OCI-LY1 (cell line): Measurements from ENCODE around the gene SLK.

Experiments
- H2AFZ ChIP-seq: fragments of 200-600 bp; sonication (generic), shearing (Covaris generic); 2 replicates; pipeline ENCODE4 v1.6.0; 2014; ENCODE audit warnings: antibody characterized with exemption, mild to moderate bottlenecking, low read length
- H3F3A ChIP-seq: fragments of 200-600 bp; sonication (generic), shearing (Covaris generic); 2 replicates; pipeline ENCODE4 v1.6.0; 2014; ENCODE audit warnings: mild to moderate bottlenecking, antibody characterized with exemption, low read length, moderate library complexity; ENCODE audit not compliant: insufficient read depth
- H3K27ac ChIP-seq: fragments of 200-600 bp; sonication (generic); 2 replicates; pipeline ENCODE4 v1.5.1; 2014; ENCODE audit warnings: low read length, mixed run types, mild to moderate bottlenecking, low read depth; ENCODE audit not compliant: poor library complexity, severe bottlenecking
- H3K27me3 ChIP-seq: fragments of 200-600 bp; sonication (generic); 2 replicates; pipeline ENCODE4 v1.6.0; 2014; ENCODE audit warnings: antibody characterized with exemption, mild to moderate bottlenecking, low read length, moderate library complexity; ENCODE audit not compliant: insufficient read depth
- H3K36me3 ChIP-seq: fragments of 200-600 bp; sonication (generic); 2 replicates; pipeline ENCODE4 v1.6.1; 2014; ENCODE audit warnings: mild to moderate bottlenecking, antibody characterized with exemption, low read length, moderate library complexity, mixed read lengths; ENCODE audit not compliant: insufficient read depth
- H3K4me1 ChIP-seq: fragments of 200-600 bp; sonication (generic); 2 replicates; pipeline ENCODE4 v1.5.1; 2014; ENCODE audit warnings: mild to moderate bottlenecking, low read length, moderate library complexity; ENCODE audit not compliant: insufficient read depth, severe bottlenecking
- H3K4me2 ChIP-seq: fragments of 200-600 bp; sonication (generic), shearing (Covaris generic); 2 replicates; pipeline ENCODE4 v1.6.1; 2014; ENCODE audit warnings: low read length
- H3K4me3 ChIP-seq: fragments of 200-600 bp; sonication (generic); 2 replicates; pipeline ENCODE4 v1.5.1; 2014; ENCODE audit warnings: low read length, low read depth, mild to moderate bottlenecking, mixed read lengths; ENCODE audit not compliant: poor library complexity, severe bottlenecking
- H3K79me2 ChIP-seq: fragments of 200-600 bp; shearing (Covaris generic); 2 replicates; pipeline ENCODE4 v1.6.1; 2016; ENCODE audit warnings: mixed run types, low read length, mixed read lengths; ENCODE audit not compliant: insufficient read depth
- H3K9ac ChIP-seq: fragments of 200-600 bp; sonication (generic), shearing (Covaris generic); 2 replicates; pipeline ENCODE4 v1.6.1; 2014; ENCODE audit warnings: mild to moderate bottlenecking, low read length, mixed read lengths
- H3K9me2 ChIP-seq: fragments of 200-600 bp; sonication (generic), shearing (Covaris generic); 2 replicates; pipeline ENCODE4 v1.6.1; 2014; ENCODE audit warnings: low read depth, mild to moderate bottlenecking, low read length, mixed read lengths
- H3K9me3 ChIP-seq: fragments of 200-600 bp; shearing (Covaris generic); 2 replicates; pipeline ENCODE4 v1.6.1; 2014; ENCODE audit warnings: low read length, mixed read lengths
- H4K20me1 ChIP-seq: fragments of 200-600 bp; sonication (generic), shearing (Covaris generic); 2 replicates; pipeline ENCODE4 v1.6.0; 2016; ENCODE audit warnings: mild to moderate bottlenecking, low read length; ENCODE audit not compliant: insufficient read depth
- EZH2 ChIP-seq: fragments of 200-600 bp; sonication (generic), shearing (Covaris generic); IDR thresholded peaks from 2 replicates; pipeline ENCODE4 v1.8.0; 2017; ENCODE audit warnings: borderline replicate concordance, mixed run types, mild to moderate bottlenecking, antibody characterized with exemption, low read length, moderate library complexity, mixed read lengths
- TF ChIP-seq, protein P1 (sequence below): fragments of 200-600 bp; sonication (generic), shearing (Covaris generic); IDR thresholded peaks from 2 replicates; pipeline ENCODE4 v1.5.1; 2017; ENCODE audit warnings: mild to moderate bottlenecking, antibody characterized with exemption, low read length, moderate library complexity, mixed read lengths

SLK gene

GRCh38 chr10:104077247-104077646 is 110.3 kb downstream of the SLK start:
- TF ChIP-seq, protein P1, sequence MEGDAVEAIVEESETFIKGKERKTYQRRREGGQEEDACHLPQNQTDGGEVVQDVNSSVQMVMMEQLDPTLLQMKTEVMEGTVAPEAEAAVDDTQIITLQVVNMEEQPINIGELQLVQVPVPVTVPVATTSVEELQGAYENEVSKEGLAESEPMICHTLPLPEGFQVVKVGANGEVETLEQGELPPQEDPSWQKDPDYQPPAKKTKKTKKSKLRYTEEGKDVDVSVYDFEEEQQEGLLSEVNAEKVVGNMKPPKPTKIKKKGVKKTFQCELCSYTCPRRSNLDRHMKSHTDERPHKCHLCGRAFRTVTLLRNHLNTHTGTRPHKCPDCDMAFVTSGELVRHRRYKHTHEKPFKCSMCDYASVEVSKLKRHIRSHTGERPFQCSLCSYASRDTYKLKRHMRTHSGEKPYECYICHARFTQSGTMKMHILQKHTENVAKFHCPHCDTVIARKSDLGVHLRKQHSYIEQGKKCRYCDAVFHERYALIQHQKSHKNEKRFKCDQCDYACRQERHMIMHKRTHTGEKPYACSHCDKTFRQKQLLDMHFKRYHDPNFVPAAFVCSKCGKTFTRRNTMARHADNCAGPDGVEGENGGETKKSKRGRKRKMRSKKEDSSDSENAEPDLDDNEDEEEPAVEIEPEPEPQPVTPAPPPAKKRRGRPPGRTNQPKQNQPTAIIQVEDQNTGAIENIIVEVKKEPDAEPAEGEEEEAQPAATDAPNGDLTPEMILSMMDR = no peak
- no peak for TF ChIP-seq EZH2

DNA sequence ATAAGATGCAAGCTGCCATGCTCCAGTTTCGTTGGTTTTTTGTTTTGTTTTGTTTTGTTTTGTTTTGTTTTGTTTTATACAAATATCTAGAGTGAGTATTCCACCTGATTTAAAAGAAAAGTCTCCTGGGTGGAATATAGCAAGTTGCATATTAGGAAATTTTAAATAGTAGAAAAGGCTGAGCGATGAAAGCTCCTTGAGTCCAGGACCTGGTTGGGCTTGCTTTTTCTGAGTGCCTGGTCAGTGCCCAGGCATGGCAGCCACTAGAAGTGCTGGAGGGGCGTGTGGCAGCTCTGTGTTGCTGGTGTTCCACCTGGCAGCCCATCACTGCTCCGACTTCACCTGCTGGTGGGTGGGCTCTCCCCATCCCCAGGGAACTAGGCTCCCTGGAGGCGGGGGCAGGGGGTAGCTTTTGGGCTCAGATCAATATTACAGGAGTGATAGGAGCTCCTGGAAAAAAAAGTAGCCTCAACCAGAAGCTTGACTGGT is 110.8 kb downstream of the SLK start:
- H4K20me1 ChIP-seq = no peaks in the 10 kb centered on the region
- TF ChIP-seq EZH2 = no peak
- TF ChIP-seq, protein P1 = no peak
- no peaks in the 10 kb centered on the region for H3K9me3 ChIP-seq
- H3F3A ChIP-seq = no peaks in the 10 kb centered on the region
- no peaks in the 10 kb centered on the region for H3K9me2 ChIP-seq
- H3K4me2 ChIP-seq = no peak overlapping the region
- no peak overlapping the region for H3K27ac ChIP-seq
- H3K79me2 ChIP-seq = no peaks in the 10 kb centered on the region
- H3K4me1 ChIP-seq = no peaks in the 10 kb centered on the region
- H3K4me3 ChIP-seq = no peak overlapping the region
- no peaks in the 10 kb centered on the region for H3K36me3 ChIP-seq
- H3K9ac ChIP-seq = no peak overlapping the region
- H2AFZ ChIP-seq = no peak overlapping the region
- H3K27me3 ChIP-seq = peaks cover 5% of the 10 kb centered on the region; the same call in 1 of the 2 replicates

More at GRCh38 chr10:104077247-104077646, 110.3 kb downstream of the SLK start:
- Histone ChIP-seq H3K9me2 (no peaks in the 10 kb centered on the region), H3K4me3 (no peak overlapping the region), H3K27me3 (peaks cover 5% of the 10 kb centered on the region; the same call in 1 of the 2 replicates), H3K4me2 (no peak overlapping the region), H3K27ac (no peak overlapping the region), H3K4me1 (no peaks in the 10 kb centered on the region), H3K9ac (no peak overlapping the region), H3K9me3 (no peaks in the 10 kb centered on the region), H3F3A (no peaks in the 10 kb centered on the region), H2AFZ (no peak overlapping the region), H3K36me3 (no peaks in the 10 kb centered on the region), H4K20me1 (no peaks in the 10 kb centered on the region), H3K79me2 (no peaks in the 10 kb centered on the region)
